ENCODE measurements around the gene TNFRSF9. TPM values are rescaled to one million over a fixed set of nuclear protein-coding genes. Genes with fewer than 3 reads are reported as not detected.
"Not testable (repeated sequence)": the region's sequence is repeated elsewhere in the genome, so short reads cannot be mapped to it uniquely, and the experiment has no call there.

TNFRSF9 gene
- total and polyA plus RNA-seq, 4 donors = 0.36 to 0.42 TPM; not detected in 2

GRCh38 chr1:7931446-7931812 is 9.2 kb downstream of the TNFRSF9 start:
- WGBS, 2 donors = 74 to 76% methylated on average over 2 of the region's 2 CpGs
- Histone ChIP-seq H3K4me1 (ENCODE audit: control insufficient read depth in 1 of 2, insufficient read depth in 2 of 2, low read length in 2 of 2) (no peaks in the 10 kb centered on the region), H3K27ac (ENCODE audit: low read depth in 1 of 2, low read length in 2 of 2) (no peak overlapping the region), H3K9me3 (ENCODE audit: control insufficient read depth, low read length) (no peaks in the 10 kb centered on the region), H3K27me3 (ENCODE audit: control insufficient read depth in 1 of 2, insufficient read depth in 2 of 2, low read length in 1 of 2) (no peaks in the 10 kb centered on the region), H3K36me3 (ENCODE audit: control insufficient read depth in 1 of 2, insufficient read depth in 2 of 2, low read length in 1 of 2) (no peaks in the 10 kb centered on the region), H3K4me3 (ENCODE audit: low read length in 2 of 2) (no peak overlapping the region)
- ATAC-seq (ENCODE audit: low FRiP score) (no peak), DNase-seq (no peak)
- intact Hi-C loops (cut with DNase I) = no loop called here

- H3K27me3 ChIP-seq (ENCODE audit: control insufficient read depth in 1 of 2, insufficient read depth in 2 of 2, low read length in 1 of 2) = no peaks in the 10 kb centered on the region
- H3K4me1 ChIP-seq (ENCODE audit: control insufficient read depth in 1 of 2, insufficient read depth in 2 of 2, low read length in 2 of 2) = no peaks in the 10 kb centered on the region
- WGBS, 2 donors = 76 to 82% methylated on average over 15 of the region's 15 CpGs
- H3K27ac ChIP-seq (ENCODE audit: low read depth in 1 of 2, low read length in 2 of 2) = no peak overlapping the region
- no peaks in the 10 kb centered on the region for H3K36me3 ChIP-seq (ENCODE audit: control insufficient read depth in 1 of 2, insufficient read depth in 2 of 2, low read length in 1 of 2)
- H3K9me3 ChIP-seq (ENCODE audit: control insufficient read depth, low read length) = no peaks in the 10 kb centered on the region
- no peak overlapping the region for H3K4me3 ChIP-seq (ENCODE audit: low read length in 2 of 2)
- DNase-seq (no peak), ATAC-seq (ENCODE audit: low FRiP score) (no peak)
- intact Hi-C loops (cut with DNase I) = no loop called here
Observed at GRCh38 chr1:7930645-7931445, 9.8 kb downstream of the TNFRSF9 start.

- intact Hi-C loops (cut with DNase I) = no loop called here
- H3K4me1 ChIP-seq (ENCODE audit: control insufficient read depth in 1 of 2, insufficient read depth in 2 of 2, low read length in 2 of 2) = no peaks in the 10 kb centered on the region
- 68 to 70% methylated on average over 7 of the region's 7 CpGs for WGBS, 2 donors
- DNase-seq = no peak
- H3K9me3 ChIP-seq (ENCODE audit: control insufficient read depth, low read length) = no peaks in the 10 kb centered on the region
- ATAC-seq (ENCODE audit: low FRiP score) = no peak
- H3K27me3 ChIP-seq (ENCODE audit: control insufficient read depth in 1 of 2, insufficient read depth in 2 of 2, low read length in 1 of 2) = no peaks in the 10 kb centered on the region
- no peak overlapping the region for H3K27ac ChIP-seq (ENCODE audit: low read depth in 1 of 2, low read length in 2 of 2)
- H3K36me3 ChIP-seq (ENCODE audit: control insufficient read depth in 1 of 2, insufficient read depth in 2 of 2, low read length in 1 of 2) = no peaks in the 10 kb centered on the region
- H3K4me3 ChIP-seq (ENCODE audit: low read length in 2 of 2) = no peak overlapping the region
Observed at GRCh38 chr1:7929637-7930036, 11.0 kb downstream of the TNFRSF9 start.

- no peak for ATAC-seq (ENCODE audit: low FRiP score)
- H3K4me3 ChIP-seq (ENCODE audit: low read length in 2 of 2) = no peak overlapping the region
- H3K4me1 ChIP-seq (ENCODE audit: control insufficient read depth in 1 of 2, insufficient read depth in 2 of 2, low read length in 2 of 2) = no peaks in the 10 kb centered on the region
- intact Hi-C loops (cut with DNase I) = no loop called here
- H3K36me3 ChIP-seq (ENCODE audit: control insufficient read depth in 1 of 2, insufficient read depth in 2 of 2, low read length in 1 of 2) = no peaks in the 10 kb centered on the region
- H3K9me3 ChIP-seq (ENCODE audit: control insufficient read depth, low read length) = no peaks in the 10 kb centered on the region
- H3K27me3 ChIP-seq (ENCODE audit: control insufficient read depth in 1 of 2, insufficient read depth in 2 of 2, low read length in 1 of 2) = no peaks in the 10 kb centered on the region
- no peak for DNase-seq
- WGBS, 2 donors = 84 to 87% methylated on average over 4 of the region's 4 CpGs
- H3K27ac ChIP-seq (ENCODE audit: low read depth in 1 of 2, low read length in 2 of 2) = no peak overlapping the region
Observed at GRCh38 chr1:7928247-7928646, 12.4 kb downstream of the TNFRSF9 start.

- 45 to 55% methylated on average over 8 of the region's 8 CpGs for WGBS, 2 donors
- H3K36me3 ChIP-seq (ENCODE audit: control insufficient read depth in 1 of 2, insufficient read depth in 2 of 2, low read length in 1 of 2); H3K27ac ChIP-seq (ENCODE audit: low read depth in 1 of 2, low read length in 2 of 2); H3K9me3 ChIP-seq (ENCODE audit: control insufficient read depth, low read length); intact Hi-C loops (cut with DNase I); H3K4me1 ChIP-seq (ENCODE audit: control insufficient read depth in 1 of 2, insufficient read depth in 2 of 2, low read length in 2 of 2); ATAC-seq (ENCODE audit: low FRiP score); H3K27me3 ChIP-seq (ENCODE audit: control insufficient read depth in 1 of 2, insufficient read depth in 2 of 2, low read length in 1 of 2); DNase-seq; H3K4me3 ChIP-seq (ENCODE audit: low read length in 2 of 2): not testable (repeated sequence)
Observed at GRCh38 chr1:7927061-7927460, 13.6 kb downstream of the TNFRSF9 start.

GRCh38 chr1:7922301-7922700 is 18.3 kb downstream of the TNFRSF9 start:
- intact Hi-C loops (cut with DNase I) = no loop called here
- Histone ChIP-seq H3K27me3 (ENCODE audit: control insufficient read depth in 1 of 2, insufficient read depth in 2 of 2, low read length in 1 of 2) (no peaks in the 10 kb centered on the region), H3K4me3 (ENCODE audit: low read length in 2 of 2) (no peak overlapping the region), H3K9me3 (ENCODE audit: control insufficient read depth, low read length) (no peaks in the 10 kb centered on the region), H3K36me3 (ENCODE audit: control insufficient read depth in 1 of 2, insufficient read depth in 2 of 2, low read length in 1 of 2) (no peaks in the 10 kb centered on the region), H3K4me1 (ENCODE audit: control insufficient read depth in 1 of 2, insufficient read depth in 2 of 2, low read length in 2 of 2) (no peaks in the 10 kb centered on the region), H3K27ac (ENCODE audit: low read depth in 1 of 2, low read length in 2 of 2) (peak overlapping the region; percentile 77 to 84)
- ATAC-seq (ENCODE audit: low FRiP score) (no peak), DNase-seq (no peak)
- WGBS, 2 donors = 14 to 18% methylated on average over 6 of the region's 6 CpGs

- Histone ChIP-seq H3K4me1 (ENCODE audit: control insufficient read depth in 1 of 2, insufficient read depth in 2 of 2, low read length in 2 of 2) (no peaks in the 10 kb centered on the region), H3K27me3 (ENCODE audit: control insufficient read depth in 1 of 2, insufficient read depth in 2 of 2, low read length in 1 of 2) (no peaks in the 10 kb centered on the region), H3K27ac (ENCODE audit: low read depth in 1 of 2, low read length in 2 of 2) (peak overlapping the region; percentile 56 to 77), H3K36me3 (ENCODE audit: control insufficient read depth in 1 of 2, insufficient read depth in 2 of 2, low read length in 1 of 2) (no peaks in the 10 kb centered on the region), H3K9me3 (ENCODE audit: control insufficient read depth, low read length) (no peaks in the 10 kb centered on the region), H3K4me3 (ENCODE audit: low read length in 2 of 2) (peak overlapping the region in 1 of 2 donors; percentile 24)
- ATAC-seq (ENCODE audit: low FRiP score) = no peak
- WGBS, 2 donors = 20% methylated on average over 7 of the region's 7 CpGs
- intact Hi-C loops (cut with DNase I) = no loop called here
- DNase-seq = no peak
Observed at GRCh38 chr1:7921796-7922195, 18.8 kb downstream of the TNFRSF9 start.

- no peaks in the 10 kb centered on the region for H3K4me1 ChIP-seq (ENCODE audit: control insufficient read depth in 1 of 2, insufficient read depth in 2 of 2, low read length in 2 of 2)
- WGBS, 2 donors = 87 to 90% methylated on average over 5 of the region's 5 CpGs
- H3K36me3 ChIP-seq (ENCODE audit: control insufficient read depth in 1 of 2, insufficient read depth in 2 of 2, low read length in 1 of 2) = no peaks in the 10 kb centered on the region
- ATAC-seq (ENCODE audit: low FRiP score) (no peak), DNase-seq (no peak)
- H3K27me3 ChIP-seq (ENCODE audit: control insufficient read depth in 1 of 2, insufficient read depth in 2 of 2, low read length in 1 of 2) = no peaks in the 10 kb centered on the region
- intact Hi-C loops (cut with DNase I) = no loop called here
- H3K9me3 ChIP-seq (ENCODE audit: control insufficient read depth, low read length) = no peaks in the 10 kb centered on the region
- H3K4me3 ChIP-seq (ENCODE audit: low read length in 2 of 2) = no peak overlapping the region
- no peak overlapping the region for H3K27ac ChIP-seq (ENCODE audit: low read depth in 1 of 2, low read length in 2 of 2)
Observed at GRCh38 chr1:7919880-7920279, 20.8 kb downstream of the TNFRSF9 start.

GRCh38 chr1:7917971-7918370 is 22.7 kb downstream of the TNFRSF9 start:
- H3K4me3 ChIP-seq (ENCODE audit: low read length in 2 of 2); H3K36me3 ChIP-seq (ENCODE audit: control insufficient read depth in 1 of 2, insufficient read depth in 2 of 2, low read length in 1 of 2); ATAC-seq (ENCODE audit: low FRiP score); H3K27me3 ChIP-seq (ENCODE audit: control insufficient read depth in 1 of 2, insufficient read depth in 2 of 2, low read length in 1 of 2); H3K4me1 ChIP-seq (ENCODE audit: control insufficient read depth in 1 of 2, insufficient read depth in 2 of 2, low read length in 2 of 2); H3K27ac ChIP-seq (ENCODE audit: low read depth in 1 of 2, low read length in 2 of 2); intact Hi-C loops (cut with DNase I); DNase-seq; H3K9me3 ChIP-seq (ENCODE audit: control insufficient read depth, low read length): not testable (repeated sequence)
- 88 to 91% methylated on average over 5 of the region's 5 CpGs for WGBS, 2 donors
